IPS-NIHi7 (cell line): ENCODE data around the gene PRF1.
"Not testable (repeated sequence)": the region's sequence is repeated elsewhere in the genome, so short reads cannot be mapped to it uniquely, and the experiment has no call there.

Source experiments
- DNase-seq: peaks from one replicate; pipeline ENCODE4 v3.0.0; 2012; ENCODE audit warnings: mixed read lengths; ENCODE audit errors: extremely low spot score

The PRF1 gene

GRCh38 chr10:70602665-70603448, at the start of gene PRF1:
TSS of gene PRF1 (minus strand) at chr10:70602741. CDS start at chr10:70600902, 1,839 bp downstream.
- no peak for DNase-seq

GRCh38 chr10:70651661-70652060, 49.1 kb upstream of the PRF1 start:
- no peak for DNase-seq

GRCh38 chr10:70650718-70651117, 48.2 kb upstream of the PRF1 start:
- no peak for DNase-seq

- DNase-seq, result no peak
These were observed 47.6 kb upstream of the PRF1 start for GRCh38 chr10:70650104-70650503.

DNA sequence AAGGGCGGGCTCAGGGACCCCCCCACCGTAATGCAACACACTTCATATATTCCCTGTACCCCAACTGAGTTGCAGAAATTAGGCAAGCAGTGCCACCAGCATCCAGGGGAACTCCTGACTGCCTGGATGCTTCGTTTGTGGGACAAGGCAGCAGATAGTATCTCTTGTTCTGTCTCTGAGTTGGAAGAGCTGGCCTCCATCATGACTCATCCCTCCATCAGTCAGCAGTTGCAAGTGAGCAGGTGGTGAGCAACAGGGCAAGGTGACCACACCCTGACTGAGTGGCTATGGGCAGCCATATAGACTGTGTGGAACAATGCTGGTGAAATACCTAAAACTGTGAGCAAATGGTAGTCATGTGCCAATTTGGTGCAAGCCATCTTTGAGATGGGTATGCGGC, 47.0 kb upstream of the PRF1 start:
- no peak for DNase-seq

DNA sequence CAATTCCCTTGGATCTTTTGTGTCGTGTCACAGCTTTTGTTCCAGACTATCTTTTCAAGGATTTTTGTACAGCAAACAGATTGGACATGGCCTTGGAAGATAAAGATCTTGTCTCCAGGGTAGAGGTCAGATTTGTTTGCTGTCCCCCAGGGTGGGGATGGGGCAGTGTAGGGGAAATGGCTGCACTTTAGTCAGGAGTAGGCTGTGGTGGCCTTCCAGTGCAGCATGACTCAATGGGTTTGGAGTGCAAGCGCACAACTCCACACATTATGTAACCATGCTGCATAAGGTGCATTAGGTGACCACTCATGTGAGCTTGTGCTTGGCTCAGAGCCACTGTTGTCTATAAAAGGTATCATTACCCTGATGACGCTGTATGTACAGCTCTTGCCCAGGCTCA, 45.9 kb upstream of the PRF1 start:
- no peak for DNase-seq

DNA sequence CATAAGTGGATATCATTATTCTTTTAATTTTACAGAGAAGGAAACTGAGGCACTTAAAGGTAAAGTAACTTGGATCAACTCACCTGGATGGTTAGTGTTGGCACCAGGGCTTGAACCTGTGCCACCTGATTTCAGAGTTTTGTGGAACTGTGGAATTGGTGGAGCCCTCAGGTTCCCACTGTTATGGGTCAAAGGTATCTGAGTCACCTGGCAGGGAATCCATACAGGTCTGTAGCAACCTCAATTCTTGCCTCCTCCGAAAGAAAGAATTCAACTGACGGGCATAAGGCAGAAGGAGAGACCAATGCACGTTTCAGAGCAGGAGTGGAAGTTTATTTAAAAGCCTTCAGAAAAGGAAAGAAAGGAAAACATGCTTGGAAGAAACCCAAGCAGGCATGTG, 44.5 kb upstream of the PRF1 start:
- no peak for DNase-seq

- not testable (repeated sequence) for DNase-seq
These were observed 42.4 kb upstream of the PRF1 start for GRCh38 chr10:70644959-70645358.

GRCh38 chr10:70643272-70643671, 40.7 kb upstream of the PRF1 start:
- not testable (repeated sequence) for DNase-seq

GRCh38 chr10:70639640-70640383, 37.3 kb upstream of the PRF1 start:
- not testable (repeated sequence) for DNase-seq

DNA sequence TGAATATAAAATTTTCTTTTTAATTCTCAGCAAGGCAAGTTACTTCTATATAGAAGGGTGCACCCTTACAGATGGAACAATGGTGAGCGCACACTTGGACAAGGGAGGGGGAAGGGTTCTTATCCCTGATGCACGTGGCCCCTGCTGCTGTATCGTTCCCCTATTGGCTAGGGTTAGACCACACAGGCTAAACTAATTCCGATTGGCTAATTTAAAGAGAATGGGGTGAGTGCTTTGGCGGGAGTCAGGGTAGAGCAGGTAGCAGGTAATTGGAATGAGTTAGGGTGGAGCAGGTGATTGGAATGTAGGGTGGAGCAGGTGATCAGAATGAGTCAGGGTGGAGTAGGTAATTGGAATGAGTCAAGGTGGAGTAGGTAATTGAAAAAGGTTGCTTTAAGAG, 32.0 kb upstream of the PRF1 start:
- DNase-seq, result not testable (repeated sequence)

DNA sequence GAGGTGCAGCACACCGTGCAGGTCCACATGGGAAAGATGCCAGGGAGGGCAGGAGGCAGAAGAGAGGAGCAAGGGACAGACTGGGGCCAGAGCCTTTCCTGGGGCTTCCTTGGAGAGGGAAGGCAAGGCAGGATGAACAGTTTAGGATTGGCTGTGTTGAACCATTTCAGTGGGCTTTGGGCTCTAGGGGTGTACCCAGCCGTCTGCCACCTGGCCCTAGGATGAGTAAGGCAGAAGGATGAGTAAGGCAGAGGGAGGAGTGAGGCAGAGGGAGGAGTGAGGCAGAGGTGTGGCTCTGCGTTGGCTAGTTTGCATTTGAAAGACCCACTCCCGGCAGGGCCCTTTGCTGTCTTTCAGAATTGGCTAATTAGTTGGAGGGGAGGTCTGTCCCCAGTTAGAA, 31.5 kb upstream of the PRF1 start:
- DNase-seq, result peak; percentile 63

- not testable (repeated sequence) for DNase-seq
These were observed 29.2 kb upstream of the PRF1 start for GRCh38 chr10:70631735-70632134.

DNA sequence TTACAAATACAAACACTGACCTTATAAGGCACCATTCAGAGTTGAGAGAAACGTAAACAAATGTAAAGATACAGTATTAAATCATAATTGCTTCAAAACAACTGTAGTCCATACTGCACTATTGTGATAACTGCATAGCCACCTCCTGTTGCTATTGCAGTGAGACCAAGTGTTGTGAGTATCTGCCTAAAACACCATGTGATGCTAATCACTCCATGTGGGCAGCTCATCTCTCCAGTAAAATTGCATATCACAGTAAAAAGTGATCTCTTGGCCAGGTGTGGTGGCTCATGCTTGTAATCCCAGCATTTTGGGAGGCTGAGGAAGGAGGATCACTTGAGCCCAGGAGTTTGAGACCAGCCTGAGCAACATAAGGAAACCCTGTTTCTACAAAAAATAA, 26.8 kb upstream of the PRF1 start:
- DNase-seq, result no peak

DNA sequence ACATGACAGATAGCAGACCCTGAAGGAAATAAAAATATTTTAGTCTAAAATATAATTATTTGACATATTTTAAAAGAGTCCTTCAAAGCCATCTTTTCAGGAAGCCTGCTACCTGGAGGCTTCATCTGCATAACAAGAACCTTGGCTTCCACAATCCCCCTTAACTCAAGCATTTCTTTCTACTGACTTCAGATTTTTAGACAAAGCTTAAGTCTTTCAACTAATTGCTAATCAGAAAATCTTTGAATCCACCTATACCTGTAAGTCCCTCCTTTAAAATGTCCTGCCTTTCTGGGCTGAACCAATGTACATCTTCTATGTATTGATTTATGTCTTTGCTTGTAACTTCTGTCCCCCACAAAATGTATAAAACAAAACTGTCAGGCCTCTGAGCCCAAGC, 23.5 kb upstream of the PRF1 start:
- DNase-seq, result no peak

GRCh38 chr10:70622981-70623844, 20.7 kb upstream of the PRF1 start:
- DNase-seq, result no peak

DNA sequence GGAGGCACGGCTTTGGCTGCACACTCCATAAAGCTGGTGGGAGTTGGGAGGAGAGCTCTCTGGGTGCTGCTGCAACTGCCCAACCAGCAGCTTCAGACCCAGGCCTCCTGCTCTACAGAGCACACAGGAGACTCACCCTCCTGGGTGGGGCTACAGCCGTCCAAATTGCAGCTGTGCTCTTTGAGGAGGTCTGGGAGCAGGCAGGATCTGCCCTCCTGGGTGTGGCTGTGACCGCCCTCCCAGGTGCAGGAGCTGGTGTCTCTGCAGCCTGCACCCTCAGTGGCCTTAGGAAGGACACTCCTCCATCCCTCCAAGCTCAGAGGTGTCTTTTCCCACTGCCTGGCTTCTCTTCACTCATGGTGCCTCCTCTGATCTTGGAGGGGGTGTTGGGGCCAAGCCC, 20.0 kb upstream of the PRF1 start:
- no peak for DNase-seq

DNA sequence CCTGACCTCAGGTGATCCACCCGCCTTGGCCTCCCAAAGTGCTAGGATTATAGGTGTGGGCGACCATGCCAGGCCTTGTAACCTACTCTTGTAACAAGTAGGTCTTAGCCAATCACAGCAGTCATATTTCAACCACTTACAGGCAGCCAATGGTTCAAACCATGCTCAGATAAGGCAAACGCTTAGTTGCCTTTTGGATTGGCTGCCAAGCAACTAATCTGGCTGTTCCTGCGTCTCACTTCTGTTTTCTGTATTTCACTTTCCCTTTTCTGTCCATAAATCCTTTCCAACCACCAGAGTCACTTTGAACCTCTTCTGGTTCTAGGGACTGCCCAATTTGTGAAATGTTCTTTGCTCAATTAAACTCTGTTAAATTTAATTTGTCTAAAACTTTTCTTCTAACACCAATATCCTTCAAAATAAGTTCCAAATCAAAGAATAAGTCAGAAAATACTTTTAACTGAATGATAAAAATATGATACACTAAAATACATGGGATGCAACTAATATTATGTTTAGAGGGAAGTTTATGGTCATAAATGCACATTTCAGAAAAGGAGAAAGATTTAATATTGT, 19.1 kb upstream of the PRF1 start:
- DNase-seq, result no peak

- no peak for DNase-seq
These were observed 17.4 kb upstream of the PRF1 start for GRCh38 chr10:70620020-70620289.

- DNase-seq, result peak; percentile 77
These were observed 16.9 kb upstream of the PRF1 start for GRCh38 chr10:70619271-70620019.

GRCh38 chr10:70618663-70619062, 16.1 kb upstream of the PRF1 start:
- DNase-seq, result no peak
